NCI-H526 treated with DMSO at 0.1 percent for 48 hours (cell line): Measurements from ENCODE around the gene MYADML2.
"Not testable (repeated sequence)": the region's sequence is repeated elsewhere in the genome, so short reads cannot be mapped to it uniquely, and the experiment has no call there.

Source experiments
- DNase-seq: peaks from one replicate; lab custom pipeline; 2025; lab: John Stamatoyannopoulos, UW

Gene MYADML2

DNA sequence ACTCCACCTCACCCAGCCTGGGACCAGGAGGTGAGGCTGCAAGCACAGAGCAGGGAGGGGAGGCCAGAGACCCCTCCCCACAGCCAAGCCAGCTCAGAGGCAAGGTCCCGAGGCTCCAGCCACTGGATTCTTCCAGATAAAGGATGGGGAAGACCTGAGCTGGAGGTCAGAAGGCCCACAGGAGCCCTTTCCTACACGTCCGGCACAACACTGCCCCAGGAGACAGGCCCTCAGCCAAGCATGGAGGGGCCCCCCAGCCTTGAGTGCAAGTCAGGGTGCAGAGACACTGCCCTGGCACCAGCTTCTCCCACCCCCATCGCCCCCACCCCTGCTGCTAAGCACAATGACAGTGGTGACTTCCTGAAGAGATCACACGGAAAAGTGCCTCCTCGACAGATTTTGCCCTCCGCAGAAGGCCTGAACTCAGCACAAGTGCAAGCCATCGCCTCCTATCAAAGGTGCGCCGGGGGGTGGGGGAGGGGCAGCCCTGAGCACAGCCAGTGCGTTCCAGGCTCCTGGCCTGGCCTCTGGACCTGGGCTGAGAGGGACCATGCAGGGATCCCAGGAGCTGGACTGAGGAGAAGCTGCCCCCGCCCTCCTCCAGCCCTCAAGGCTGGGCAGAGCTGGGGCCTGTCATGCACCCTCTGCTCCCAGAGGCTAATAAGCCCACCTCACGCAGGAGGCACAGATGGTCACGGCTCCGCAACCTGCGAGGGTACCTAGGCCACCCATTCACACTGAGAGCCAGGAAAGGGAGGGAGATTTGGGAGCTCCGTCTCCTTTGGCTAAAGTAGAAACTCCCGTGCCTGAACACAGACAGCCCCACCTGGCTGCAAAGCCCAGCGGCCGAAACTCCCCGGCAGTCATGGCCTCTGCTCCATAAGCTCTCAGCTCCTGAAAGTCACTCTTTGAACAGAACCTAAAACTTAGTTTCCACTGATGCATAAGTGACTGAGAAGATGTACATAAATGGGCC is 22.2 kb downstream of the MYADML2 start:
- DNase-seq, result no peak

DNA sequence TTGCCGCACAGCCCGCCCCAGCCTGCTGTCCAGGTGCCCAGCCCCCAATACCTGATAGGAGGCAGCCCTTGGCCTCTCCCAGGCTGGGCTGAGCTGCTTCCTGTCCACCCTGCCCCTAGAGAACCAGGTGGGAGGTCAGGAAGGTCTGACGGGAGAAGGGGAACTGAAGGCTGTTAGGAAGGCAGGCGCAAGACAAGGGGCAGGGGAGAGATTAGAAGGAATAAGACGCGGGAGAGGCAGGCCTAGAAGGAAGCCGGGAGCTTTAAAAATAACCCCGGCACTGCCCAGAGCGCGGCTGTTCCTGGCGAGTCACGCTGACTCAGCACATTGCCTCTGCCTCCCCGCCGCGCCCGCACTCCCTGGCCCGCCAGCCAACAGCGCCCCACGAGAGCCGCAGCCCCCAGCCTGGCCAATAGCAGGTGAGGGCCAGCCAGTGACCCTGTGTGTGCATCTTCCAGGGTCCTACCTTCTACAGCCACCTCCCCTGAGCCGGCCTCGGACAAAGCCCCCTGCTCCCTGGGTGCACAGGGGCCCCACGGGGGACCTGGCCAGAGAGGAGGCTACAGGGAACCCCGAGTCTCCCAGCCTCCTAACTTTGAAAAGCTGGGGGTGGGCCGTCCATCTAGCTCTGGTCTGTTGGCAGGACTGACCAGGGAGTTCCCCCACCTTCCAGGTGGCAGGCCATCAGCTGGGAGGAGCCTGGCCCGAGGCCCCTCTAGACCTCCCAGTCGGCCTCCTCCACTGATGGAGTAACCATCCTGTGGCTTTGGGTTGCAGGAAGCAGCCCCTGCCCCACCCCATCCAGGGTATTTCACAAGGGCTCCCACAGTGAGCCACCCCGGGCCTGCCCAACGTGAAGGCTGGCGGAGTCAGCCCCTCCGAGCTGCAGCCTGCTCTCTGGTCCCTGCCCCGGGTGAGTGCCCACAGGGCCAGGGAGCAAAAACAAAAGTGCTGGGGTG is 23.5 kb downstream of the MYADML2 start:
- DNase-seq, result no peak

DNA sequence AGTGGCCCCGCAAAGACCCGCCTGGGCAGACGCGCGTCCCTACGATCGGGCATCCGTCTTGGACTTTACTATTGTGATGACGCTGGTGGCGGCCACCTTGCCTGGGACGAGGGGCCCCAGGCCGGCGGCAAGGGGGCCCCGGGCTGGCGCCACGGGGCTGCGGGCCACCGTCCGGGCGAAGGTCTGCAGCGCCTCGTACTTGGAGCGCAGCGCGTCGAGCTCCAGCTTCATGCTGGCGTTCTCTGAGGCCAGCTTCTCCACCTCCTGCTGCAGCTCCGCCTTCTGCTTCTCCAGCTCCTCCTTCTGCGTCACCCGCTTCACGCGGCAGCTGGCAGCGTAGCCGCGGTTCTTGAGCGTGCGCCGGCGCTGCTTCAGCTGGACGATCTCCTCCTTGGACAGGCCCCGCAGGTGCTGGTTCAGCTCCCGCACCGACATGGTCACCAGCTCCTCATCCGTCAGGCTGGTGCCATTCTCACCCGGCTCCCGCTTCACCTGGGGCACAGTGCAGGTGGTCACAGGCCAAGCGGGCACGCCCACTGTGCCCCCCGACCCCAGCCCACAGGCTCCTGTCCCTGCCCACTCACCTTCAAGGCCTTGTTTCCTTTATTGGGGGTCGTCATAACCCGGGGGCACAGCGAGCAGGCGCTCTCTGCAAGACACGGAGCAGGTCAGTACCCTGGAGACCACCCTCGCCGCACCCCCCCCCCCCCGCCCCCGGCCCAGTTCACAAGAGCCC is 24.3 kb downstream of the MYADML2 start:
- DNase-seq, result no peak

DNA sequence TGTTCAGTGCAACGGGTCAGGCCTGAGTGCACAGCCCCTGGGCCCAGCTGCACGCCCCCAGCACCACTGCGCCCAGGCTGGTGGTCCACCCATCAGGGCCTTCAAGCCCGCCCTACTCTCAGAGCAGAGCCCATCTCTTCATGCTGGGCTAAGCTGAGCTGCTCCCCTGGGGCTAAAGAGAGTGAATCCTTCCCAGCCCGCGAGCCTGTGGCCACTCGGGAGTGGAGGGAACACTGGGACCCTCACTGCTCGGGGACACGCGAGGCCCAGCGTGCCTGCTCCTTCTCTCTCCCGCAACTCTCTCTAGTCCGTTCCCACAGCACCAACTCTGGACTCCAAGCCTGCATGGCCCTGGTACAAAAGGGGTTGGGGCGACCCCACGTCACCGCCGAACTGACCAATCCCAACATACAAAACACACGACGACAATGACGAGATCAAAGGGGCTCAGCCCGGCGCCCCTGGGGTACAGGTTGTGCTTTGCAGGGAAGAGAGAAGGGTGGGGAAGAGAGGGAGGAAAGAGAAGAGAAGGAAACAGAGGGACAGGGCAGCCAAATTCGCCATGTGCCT is 25.0 kb downstream of the MYADML2 start:
- DNase-seq, result no peak

DNA sequence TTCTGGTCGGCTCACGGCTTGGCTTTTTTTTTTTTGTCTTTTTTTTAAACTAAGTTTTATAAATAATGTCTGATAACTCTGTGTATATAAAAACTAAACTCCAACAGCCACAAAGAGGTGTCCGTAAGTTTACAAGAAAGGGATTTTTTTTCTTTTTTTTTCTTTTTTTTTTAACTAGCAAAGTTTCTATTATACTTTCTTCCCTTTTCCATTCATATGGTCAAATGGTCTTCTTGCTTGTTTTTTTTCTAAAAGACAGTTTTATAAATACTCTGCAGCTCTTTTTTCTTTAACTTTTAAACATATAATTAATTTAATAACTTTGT is 25.5 kb downstream of the MYADML2 start:
- no peak for DNase-seq

DNA sequence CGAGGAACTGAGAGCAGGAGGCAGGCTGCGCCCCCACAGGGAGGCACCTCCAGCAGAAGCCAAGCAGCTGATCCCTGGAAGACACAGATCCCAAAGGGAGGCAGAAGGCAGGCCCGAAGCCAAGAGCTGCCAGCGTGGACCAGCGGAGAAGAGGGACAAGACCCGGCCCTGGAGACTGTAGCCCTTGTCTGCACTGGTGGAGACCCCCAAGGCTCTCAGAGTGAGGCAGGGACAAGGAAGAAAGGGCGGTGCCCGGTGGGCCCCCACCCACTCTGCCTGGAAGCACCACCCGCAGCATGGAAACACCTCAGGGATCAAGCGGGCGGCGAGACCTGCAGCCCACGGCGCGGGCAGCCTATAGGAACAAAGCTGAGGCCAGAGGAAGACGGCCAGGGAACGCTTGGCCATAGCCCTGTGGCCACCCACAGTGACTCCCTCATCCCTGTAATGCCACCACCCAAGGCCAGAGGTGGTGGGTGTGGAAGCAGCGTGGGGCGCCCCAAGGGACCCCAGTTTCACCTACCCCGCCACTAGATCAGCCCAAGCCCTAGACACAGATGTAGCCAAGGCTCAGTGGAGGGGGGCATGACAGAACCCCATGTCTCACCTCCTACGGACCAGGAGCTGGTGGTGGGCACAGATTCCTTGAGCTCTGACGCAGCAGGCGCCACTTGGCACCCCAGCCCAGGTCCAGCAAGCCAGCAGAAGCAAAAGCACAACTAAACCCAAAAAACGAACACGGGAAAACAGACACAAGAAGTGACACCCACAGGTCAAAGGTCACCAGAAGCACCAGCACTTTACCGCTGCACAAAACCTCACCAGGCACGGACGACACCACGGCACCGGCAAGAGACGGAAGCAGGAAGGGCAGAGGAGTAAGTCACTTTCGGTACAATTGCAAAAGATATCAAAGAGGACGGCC is 26.2 kb downstream of the MYADML2 start:
- no peak for DNase-seq

DNA sequence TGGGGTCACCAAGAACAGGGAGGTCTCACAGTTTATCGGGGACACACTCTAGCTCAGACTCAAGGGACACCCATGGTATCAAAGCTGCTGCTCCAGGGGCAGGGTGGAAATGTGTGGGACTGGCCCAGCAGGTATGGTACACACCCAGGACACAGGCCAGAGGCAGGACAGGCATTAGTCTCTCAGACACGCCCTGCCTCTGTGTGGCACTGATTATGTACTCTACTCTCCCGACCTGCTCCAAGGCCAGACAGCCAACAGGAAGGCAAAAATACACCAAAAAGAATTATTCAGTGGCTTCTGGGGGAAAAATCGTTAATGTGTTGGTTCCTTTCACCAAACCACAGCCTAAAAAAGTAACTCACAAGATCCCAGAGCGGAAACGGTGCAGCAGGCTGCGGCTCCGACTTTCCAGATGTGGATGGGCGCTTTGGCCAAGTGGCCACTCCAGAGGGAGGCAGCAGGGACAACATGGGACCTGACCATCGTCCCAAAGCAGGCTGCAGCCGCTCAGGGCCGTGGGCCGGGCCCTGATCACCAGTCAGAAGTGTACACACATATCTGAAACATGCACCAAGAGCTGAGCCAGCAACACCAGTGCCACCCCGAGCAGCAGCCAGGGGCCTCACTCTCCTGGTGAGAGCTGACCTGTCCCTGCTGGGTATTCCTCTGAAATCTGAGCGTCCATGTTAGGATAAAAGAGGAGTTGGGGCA is 28.0 kb downstream of the MYADML2 start:
- no peak for DNase-seq

DNA sequence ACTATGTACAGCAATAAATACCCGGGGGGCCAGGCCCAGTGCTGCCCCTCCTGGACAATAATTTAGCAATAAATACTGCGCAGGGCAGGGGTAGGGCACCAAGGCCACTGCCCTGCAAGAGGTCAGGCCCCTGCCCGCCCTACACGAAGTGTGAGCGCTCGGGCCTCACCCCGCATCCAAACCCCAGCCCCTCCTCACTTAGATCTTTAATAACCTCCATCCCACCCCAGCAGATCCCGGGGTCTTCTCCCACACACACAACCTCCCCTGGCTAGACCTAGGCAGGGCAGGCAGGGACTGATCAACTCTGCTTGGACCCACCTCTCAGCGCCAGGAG is 28.7 kb downstream of the MYADML2 start:
- DNase-seq, result not testable (repeated sequence)

DNA sequence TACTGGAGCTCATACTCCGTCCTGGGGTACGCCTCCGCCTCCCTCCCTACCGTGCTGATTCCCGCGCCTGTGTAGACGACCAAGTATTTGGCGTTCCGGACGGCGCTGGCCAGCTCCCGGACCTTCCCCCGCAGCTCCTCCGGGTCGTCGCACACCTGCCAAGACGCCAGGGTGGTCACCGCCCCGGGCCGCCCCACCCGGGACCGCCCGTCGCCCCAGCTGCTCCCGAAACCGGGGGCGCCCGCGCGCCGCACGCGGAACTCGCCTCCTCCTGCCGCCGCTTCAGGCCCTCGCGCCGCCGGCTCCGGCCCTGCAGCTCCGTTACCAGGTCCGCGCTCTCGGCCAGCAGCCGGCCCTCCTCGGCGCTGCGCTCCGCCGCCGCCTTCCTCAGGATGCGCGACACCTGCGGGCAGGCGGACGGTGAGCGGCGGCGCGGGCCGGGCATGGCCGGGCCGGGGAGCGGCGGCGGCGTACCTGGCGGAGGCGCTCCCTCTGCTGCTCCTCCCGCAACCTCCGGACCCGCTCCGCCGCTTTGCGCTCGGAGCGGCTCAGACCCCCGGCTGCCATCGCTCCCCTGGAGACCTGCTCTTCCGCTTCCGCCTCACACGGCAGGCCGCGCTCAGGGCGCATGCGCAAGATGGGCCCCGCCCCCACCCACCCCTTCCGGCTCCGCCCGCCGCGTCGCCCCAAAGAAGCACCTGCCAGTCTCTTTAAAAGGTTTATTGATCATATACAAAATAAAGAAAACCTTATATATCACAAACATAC is 29.3 kb downstream of the MYADML2 start, which contains the start of gene SIRT7:
Gene SIRT7, minus strand, starts transcription at position 612 of the 768 bp plus-strand sequence. Its CDS starts 45 bp downstream, at position 567.
- DNase-seq, result peak; percentile 44

DNA sequence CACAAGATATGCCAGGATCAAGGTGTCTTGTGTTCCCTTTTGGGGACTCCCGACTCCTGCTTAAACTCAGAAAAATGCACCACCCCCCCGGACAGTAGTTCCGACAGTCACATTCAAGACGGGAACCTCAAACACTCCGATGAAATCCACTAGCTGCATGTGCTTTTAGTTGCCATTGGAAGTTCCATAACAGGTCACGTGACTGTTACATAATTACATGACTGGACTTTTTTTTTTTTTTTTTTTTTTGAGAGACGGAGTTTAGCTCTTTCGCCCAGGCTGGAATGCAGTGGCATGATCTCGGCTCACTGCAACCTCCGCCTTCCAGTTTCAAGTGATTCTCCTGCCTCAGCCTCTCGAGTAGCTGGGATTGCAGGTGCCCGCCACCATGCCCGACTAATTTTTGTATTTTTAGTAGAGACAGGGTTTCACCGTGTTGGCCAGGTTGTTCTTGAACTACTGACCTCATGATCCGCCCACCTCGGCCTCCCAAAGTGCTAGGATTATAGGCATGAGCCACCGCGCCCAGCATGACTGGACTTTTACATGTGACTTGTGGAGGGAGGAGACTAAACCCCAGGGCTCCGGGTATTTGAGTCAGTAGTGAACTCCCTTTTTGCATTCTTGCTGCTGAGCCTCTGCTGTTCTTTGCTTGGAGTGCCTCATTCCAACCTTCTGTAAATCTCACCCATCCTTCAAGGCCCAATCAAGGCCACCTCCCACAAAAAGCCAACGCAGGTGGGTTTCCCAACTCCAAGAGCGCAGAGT is 30.6 kb downstream of the MYADML2 start:
- DNase-seq, result no peak

DNA sequence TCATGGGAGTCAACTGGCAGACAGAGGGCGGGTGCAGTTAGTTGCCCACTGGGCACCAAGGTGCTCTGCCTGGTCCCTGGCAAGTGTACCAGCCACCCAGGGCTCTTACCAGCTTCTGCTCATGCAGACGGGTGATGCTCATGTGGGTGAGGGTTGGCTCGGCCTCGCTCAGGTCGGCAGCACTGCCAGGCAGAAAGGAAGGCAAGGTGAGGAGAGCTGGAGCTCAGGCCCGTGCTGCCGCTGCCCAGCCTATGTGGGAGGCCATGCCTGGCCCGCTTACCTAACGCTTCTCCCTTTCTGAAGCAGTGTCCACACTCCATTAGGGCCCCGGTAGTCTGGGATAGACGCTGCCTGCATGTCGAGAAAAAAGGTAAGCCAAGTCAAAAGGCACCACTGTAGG is 31.7 kb downstream of the MYADML2 start:
- no peak for DNase-seq

DNA sequence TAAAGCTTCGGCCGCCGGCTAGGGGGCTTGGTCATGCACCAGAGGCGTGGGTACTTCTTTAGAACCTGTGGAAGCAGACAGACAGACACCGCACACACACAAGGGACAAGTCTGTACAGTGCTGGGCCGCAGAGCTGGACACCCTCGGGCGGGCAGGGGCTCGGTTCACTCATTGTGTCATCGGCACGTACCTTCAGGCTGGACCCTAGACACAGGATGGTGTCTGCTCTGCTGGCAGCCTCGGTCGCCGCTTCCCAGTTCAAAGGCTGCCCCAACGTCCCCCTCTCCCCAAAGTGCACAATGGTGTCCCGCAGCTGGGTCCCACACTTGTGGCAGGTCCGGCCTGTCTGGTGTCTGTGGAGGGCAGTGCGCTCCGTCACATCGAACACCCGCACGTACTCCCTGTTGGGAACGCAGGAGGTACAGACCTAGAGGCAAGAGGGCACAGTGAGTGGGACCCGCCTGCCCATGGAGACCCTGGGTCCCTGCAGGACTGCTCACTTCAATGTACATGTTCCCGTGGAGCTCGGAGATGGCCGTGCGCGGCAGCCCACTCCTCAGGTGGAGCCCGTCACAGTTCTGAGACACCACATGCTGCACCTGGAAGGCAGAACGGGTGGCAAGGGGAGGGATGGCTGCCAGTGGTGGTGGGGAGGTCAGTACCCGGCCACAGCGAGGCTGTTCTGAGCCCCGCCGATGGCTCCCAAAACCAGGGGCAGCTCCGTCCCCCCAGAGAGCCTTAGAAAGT is 32.8 kb downstream of the MYADML2 start:
- no peak for DNase-seq

DNA sequence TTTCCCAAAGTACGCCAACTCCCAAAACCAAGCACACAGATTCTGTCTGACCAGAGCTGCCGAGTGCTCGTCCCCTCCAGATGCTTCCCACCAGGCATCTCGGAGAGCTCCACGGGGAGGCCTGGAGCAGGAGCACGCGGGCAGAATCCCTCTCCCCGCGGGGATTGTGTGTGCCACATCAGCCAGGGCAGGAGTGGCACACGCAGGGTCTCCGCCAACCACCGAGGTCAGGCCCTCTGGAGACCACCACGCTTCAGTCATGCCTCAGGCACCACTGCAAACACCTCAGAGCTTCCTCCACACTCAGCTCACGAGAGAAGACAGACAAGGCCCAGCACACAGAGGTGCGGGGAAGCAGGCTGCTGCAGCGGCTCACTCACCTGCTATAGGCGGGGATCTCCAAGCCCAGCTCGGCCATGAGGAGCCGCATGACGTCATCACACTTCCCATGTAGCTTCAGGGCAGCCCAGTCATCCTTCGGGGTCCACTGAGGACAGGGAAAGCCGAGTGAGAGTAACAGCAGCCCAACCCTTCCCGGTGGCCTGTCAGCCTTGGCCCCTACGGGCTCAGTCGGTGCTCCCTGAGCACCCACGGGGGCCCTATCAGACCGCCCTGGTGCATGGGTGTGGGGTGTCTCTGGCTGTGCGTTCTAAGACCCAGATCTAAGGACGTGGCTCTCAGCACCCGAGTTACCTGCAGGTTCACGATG is 33.5 kb downstream of the MYADML2 start:
- DNase-seq, result no peak

DNA sequence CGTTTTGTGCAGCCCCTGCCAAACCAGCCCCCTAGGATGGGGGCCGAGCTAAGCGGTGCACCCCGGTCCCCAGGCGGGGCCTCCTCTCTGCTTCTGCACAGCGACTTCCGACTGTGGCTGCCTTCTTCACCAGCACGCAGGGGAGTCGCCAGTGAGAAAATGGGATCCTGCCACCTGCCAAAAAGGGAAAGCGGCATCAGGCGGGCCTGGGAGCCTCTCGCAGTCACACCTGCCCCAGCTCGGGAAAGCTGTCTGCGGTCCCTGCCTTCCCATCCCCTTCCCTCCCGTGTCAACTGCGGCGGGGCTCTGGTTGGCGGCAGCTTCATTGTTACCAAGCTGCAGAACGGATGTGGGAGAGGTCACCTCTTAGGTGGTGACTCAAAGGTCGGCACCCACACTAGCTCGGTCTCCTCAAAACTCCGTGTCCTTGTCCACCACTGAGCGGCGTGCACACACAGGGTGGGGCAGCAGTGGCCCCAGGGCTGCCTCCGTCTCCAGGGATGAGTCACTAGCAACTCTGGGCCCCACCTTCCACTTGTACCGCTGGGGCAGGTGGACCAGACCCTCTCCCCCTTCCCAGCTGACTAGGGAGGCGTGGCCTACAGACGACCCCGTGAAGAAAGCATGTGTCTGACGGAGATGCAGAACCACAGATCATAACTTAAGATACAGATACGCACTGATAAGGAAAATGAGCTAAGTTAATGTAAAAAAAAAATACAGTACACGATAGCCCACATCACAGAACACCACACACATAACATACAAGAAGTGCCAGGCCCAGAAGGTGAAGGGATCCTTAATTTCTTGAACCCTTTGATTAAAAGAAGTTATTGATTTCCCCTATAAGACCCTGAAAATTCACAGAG is 34.4 kb downstream of the MYADML2 start:
- DNase-seq, result no peak

DNA sequence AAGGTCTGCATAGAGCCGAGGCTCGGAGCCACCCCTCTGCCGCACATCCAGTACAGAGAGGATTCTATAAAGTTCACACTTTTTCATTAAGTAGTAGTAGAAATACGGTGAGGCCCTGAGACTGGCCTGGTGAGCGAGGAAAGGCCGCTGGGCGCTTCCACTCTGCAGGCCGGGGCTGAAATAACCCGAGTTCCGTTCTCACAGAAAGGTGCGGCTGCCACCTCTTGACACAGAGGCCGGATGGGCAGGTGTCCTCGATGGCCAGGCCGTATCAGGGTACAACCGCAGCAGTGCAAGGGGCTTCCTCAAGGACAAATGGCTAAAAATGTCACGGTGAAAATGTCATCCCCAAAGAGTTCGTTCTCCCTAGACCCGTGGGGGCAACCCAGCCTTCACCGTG is 35.1 kb downstream of the MYADML2 start:
- no peak for DNase-seq
